HG03066 (cell line): Measurements from ENCODE around the gene C16orf74.

Experiments
- ATAC-seq: cut with Tn5 transposase; IDR thresholded peaks from one replicate; pipeline ENCODE4 v1.9.1; 2021; ENCODE audit warnings: low read depth; ENCODE audit not compliant: unreplicated experiment

C16orf74 gene

GRCh38 chr16:85777583-85778310, 26.9 kb upstream of the C16orf74 start:
- no peak for ATAC-seq

- no peak for ATAC-seq
These were observed 23.9 kb upstream of the C16orf74 start for GRCh38 chr16:85774811-85775210.

- no peak for ATAC-seq
These were observed 23.2 kb upstream of the C16orf74 start for GRCh38 chr16:85774136-85774535.

- no peak for ATAC-seq
These were observed 22.1 kb upstream of the C16orf74 start for GRCh38 chr16:85773044-85773443.

GRCh38 chr16:85770741-85771140, 19.8 kb upstream of the C16orf74 start:
- no peak for ATAC-seq

- ATAC-seq: no peak
These were observed 17.3 kb upstream of the C16orf74 start for GRCh38 chr16:85768199-85768598.

- no peak for ATAC-seq
These were observed 16.6 kb upstream of the C16orf74 start for GRCh38 chr16:85767531-85767930.

GRCh38 chr16:85765767-85766166, 14.9 kb upstream of the C16orf74 start:
- no peak for ATAC-seq

- ATAC-seq: no peak
These were observed 14.3 kb upstream of the C16orf74 start for GRCh38 chr16:85765211-85765610.

GRCh38 chr16:85763616-85764015, 12.7 kb upstream of the C16orf74 start:
- no peak for ATAC-seq

- ATAC-seq: no peak
These were observed 12.1 kb upstream of the C16orf74 start for GRCh38 chr16:85762970-85763369.

- ATAC-seq: no peak
These were observed 11.0 kb upstream of the C16orf74 start for GRCh38 chr16:85761861-85762260.

GRCh38 chr16:85759631-85760419, 8.9 kb upstream of the C16orf74 start:
- ATAC-seq: no peak

- no peak for ATAC-seq
These were observed 8.2 kb upstream of the C16orf74 start for GRCh38 chr16:85759136-85759535.

GRCh38 chr16:85757341-85757822, 6.5 kb upstream of the C16orf74 start:
- no peak for ATAC-seq

GRCh38 chr16:85755929-85756768, 5.3 kb upstream of the C16orf74 start:
- ATAC-seq: peak; percentile 58

- ATAC-seq: no peak
These were observed 3.5 kb upstream of the C16orf74 start for GRCh38 chr16:85754413-85754812.

GRCh38 chr16:85753976-85754375, 3.1 kb upstream of the C16orf74 start:
- ATAC-seq: no peak

GRCh38 chr16:85753559-85753958, 2.7 kb upstream of the C16orf74 start:
- no peak for ATAC-seq

GRCh38 chr16:85752511-85753420, 1.9 kb upstream of the C16orf74 start:
- ATAC-seq: no peak
